Anterior cingulate cortex (tissue), 58 donors: ENCODE measurements around the gene PRPF31.

Experiments
- DNase-seq, 58 donors: peaks; one replicate each; lab custom pipeline; 2025; lab: John Stamatoyannopoulos, UW

PRPF31 gene

GRCh38 chr19:54180691-54181091 lies 65.1 kb downstream of the PRPF31 start:
- DNase-seq: no peak
